ENCODE data around the gene PRKAG2.

DNA sequence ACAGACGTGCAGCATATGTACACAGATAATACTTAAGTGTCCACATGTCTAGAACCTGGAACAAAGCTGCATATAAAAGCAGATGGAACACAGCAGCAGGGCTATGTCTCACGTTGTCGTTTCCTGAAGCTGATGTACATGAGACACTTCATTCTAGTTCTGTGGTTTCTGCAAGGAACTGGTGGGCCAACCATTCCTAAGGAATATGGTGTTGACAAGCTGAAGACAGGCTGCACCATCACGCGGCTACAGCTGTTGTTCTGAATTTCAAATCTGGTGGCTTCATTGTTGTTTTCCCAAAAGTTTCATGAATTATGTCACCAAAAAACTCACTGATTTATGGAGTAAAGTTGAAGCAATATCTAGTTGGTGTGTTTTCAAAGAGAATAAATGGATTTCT lies 33.7 kb downstream of the PRKAG2 start:
- TF ChIP-seq CREB1 (IDR thresholded peaks at IDR 0.05): no peak
- no peak for TF ChIP-seq CREB1 (CRISPR knock-in tag; IDR thresholded peaks at IDR 0.05)
- TF ChIP-seq, protein P1, sequence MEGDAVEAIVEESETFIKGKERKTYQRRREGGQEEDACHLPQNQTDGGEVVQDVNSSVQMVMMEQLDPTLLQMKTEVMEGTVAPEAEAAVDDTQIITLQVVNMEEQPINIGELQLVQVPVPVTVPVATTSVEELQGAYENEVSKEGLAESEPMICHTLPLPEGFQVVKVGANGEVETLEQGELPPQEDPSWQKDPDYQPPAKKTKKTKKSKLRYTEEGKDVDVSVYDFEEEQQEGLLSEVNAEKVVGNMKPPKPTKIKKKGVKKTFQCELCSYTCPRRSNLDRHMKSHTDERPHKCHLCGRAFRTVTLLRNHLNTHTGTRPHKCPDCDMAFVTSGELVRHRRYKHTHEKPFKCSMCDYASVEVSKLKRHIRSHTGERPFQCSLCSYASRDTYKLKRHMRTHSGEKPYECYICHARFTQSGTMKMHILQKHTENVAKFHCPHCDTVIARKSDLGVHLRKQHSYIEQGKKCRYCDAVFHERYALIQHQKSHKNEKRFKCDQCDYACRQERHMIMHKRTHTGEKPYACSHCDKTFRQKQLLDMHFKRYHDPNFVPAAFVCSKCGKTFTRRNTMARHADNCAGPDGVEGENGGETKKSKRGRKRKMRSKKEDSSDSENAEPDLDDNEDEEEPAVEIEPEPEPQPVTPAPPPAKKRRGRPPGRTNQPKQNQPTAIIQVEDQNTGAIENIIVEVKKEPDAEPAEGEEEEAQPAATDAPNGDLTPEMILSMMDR (CRISPR knock-in tag; IDR thresholded peaks at IDR 0.05): no peak
- TF ChIP-seq, protein P2, sequence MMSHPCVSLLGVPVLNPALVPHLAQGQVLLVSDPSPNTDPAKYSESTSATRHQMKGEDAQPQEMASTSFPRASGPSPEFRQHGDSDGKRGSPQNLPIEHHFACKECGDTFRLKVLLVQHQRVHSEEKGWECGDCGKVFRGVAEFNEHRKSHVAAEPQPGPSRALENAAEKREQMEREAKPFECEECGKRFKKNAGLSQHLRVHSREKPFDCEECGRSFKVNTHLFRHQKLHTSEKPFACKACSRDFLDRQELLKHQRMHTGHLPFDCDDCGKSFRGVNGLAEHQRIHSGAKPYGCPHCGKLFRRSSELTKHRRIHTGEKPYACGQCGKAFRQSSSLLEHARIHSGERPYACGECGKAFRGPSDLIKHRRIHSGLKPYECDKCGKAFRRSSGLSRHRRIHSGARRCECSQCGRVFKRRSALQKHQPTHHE (CRISPR knock-in tag; IDR thresholded peaks at IDR 0.05; ENCODE audit: borderline replicate concordance): no peak
- TF ChIP-seq, protein P3, sequence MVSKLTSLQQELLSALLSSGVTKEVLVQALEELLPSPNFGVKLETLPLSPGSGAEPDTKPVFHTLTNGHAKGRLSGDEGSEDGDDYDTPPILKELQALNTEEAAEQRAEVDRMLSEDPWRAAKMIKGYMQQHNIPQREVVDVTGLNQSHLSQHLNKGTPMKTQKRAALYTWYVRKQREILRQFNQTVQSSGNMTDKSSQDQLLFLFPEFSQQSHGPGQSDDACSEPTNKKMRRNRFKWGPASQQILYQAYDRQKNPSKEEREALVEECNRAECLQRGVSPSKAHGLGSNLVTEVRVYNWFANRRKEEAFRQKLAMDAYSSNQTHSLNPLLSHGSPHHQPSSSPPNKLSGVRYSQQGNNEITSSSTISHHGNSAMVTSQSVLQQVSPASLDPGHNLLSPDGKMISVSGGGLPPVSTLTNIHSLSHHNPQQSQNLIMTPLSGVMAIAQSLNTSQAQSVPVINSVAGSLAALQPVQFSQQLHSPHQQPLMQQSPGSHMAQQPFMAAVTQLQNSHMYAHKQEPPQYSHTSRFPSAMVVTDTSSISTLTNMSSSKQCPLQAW (CRISPR knock-in tag; IDR thresholded peaks at IDR 0.05): no peak
- no peak for TF ChIP-seq ZNF703 (CRISPR knock-in tag; IDR thresholded peaks at IDR 0.05; ENCODE audit: borderline replicate concordance)
- TF ChIP-seq, protein P4, sequence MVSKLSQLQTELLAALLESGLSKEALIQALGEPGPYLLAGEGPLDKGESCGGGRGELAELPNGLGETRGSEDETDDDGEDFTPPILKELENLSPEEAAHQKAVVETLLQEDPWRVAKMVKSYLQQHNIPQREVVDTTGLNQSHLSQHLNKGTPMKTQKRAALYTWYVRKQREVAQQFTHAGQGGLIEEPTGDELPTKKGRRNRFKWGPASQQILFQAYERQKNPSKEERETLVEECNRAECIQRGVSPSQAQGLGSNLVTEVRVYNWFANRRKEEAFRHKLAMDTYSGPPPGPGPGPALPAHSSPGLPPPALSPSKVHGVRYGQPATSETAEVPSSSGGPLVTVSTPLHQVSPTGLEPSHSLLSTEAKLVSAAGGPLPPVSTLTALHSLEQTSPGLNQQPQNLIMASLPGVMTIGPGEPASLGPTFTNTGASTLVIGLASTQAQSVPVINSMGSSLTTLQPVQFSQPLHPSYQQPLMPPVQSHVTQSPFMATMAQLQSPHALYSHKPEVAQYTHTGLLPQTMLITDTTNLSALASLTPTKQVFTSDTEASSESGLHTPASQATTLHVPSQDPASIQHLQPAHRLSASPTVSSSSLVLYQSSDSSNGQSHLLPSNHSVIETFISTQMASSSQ (IDR thresholded peaks at IDR 0.05; ENCODE audit: low read depth): no peak
- TF ChIP-seq, protein P4 (CRISPR knock-in tag; IDR thresholded peaks at IDR 0.05; ENCODE audit: borderline replicate concordance): no peak
- no peak for TF ChIP-seq EZH2 (conservative IDR thresholded peaks at IDR 0.05; ENCODE audit: low read depth, low read length)
- TF ChIP-seq, protein P5, sequence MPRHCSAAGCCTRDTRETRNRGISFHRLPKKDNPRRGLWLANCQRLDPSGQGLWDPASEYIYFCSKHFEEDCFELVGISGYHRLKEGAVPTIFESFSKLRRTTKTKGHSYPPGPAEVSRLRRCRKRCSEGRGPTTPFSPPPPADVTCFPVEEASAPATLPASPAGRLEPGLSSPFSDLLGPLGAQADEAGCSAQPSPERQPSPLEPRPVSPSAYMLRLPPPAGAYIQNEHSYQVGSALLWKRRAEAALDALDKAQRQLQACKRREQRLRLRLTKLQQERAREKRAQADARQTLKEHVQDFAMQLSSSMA (CRISPR knock-in tag; IDR thresholded peaks at IDR 0.05): no peak
